Mesodermal cell (in vitro differentiated cells): ENCODE data around the gene TANK.
A peak's percentile ranks its signal among the peaks of the same experiment; 100 is the strongest.

Experiments used
- H3K27ac ChIP-seq: 2 replicates; pipeline ENCODE4 v1.7.0; 2013; ENCODE audit warnings: mild to moderate bottlenecking, low read depth, low read length, moderate library complexity; ENCODE audit not compliant: severe bottlenecking
- H3K36me3 ChIP-seq: 2 replicates; pipeline ENCODE4 v1.7.1; 2013; ENCODE audit warnings: mild to moderate bottlenecking, low read length, moderate library complexity; ENCODE audit not compliant: control insufficient read depth, insufficient read depth
- H3K4me1 ChIP-seq: one replicate; pipeline ENCODE4 v1.7.1; 2013; ENCODE audit warnings: mild to moderate bottlenecking, low read length; ENCODE audit not compliant: insufficient read depth, control insufficient read depth, poor library complexity, severe bottlenecking
- H3K4me3 ChIP-seq: 2 replicates; pipeline ENCODE4 v1.7.0; 2013; ENCODE audit warnings: low read length, control low read depth, mild to moderate bottlenecking; ENCODE audit not compliant: insufficient read depth, poor library complexity, severe bottlenecking; ENCODE audit errors: extremely low read depth
- H3K9me3 ChIP-seq: 2 replicates; pipeline ENCODE4 v1.7.1; 2013; ENCODE audit warnings: mild to moderate bottlenecking, low read length, moderate library complexity; ENCODE audit not compliant: control insufficient read depth
- WGBS, 2 experiments: methylation state at CpG; one replicate each; pipeline ENCODE4 v1.1.5; 2013; ENCODE audit warnings: missing lambda C conversion rate in 2 of 2; ENCODE audit not compliant: insufficient coverage in 2 of 2; 5-methylcytosine and 5-hydroxymethylcytosine counted together

TANK gene

DNA sequence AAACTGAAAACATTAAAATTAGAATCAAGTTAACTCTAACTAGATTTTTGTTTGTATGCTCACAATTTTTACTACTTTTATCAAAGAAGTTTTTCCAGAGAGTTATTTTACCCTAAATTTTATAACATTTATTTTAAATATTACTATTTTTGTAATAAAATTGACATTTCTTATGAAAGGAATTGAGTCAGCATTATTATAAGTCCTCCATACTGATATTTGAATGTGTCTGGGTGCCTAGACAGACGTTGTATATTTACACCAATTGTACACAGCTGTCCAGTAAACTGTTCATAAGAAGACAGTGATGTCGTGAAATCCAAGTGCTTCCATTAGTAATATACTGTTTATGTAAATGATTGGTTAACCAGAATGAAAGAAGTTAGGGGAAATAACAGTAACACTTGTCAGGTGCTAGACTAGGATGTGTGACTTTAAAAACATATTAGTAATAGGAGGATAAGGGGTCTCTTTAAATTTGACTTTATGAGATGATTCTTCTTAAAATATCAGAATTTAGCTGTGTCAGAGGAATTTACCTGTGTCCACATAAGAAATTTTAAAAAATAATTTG lies 73.7 kb downstream of the TANK start:
- 88% methylated on average over 1 of the region's 2 CpGs; no CpG with 5 or more reads in 1 of the 2 experiments for WGBS, 2 experiments
- H3K36me3 ChIP-seq, result peaks cover 10% of the 10 kb centered on the region

DNA sequence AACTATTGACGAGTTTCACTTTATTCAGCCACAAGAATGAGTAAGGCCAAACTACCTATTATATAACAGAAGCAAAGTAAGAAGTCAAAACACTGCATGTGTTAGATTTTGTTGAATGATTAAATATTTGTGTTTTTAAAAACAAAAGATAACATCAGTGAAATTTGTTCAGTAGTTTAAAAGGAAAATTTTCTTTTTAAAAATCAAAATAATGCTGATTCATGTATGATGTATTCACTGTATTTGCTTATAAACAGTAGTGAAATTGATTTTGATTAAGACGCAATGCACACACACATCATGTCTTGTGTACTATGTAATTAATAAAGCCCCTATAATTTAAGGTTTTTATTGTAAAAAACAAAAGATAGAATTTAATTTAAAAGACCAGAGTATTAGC lies 74.4 kb downstream of the TANK start:
- Histone ChIP-seq H3K36me3 (peaks cover 8% of the 10 kb centered on the region), H3K27ac (no peak overlapping the region), H3K4me1 (peaks cover 5% of the 10 kb centered on the region), H3K4me3 (no peak overlapping the region), H3K9me3 (no peaks in the 10 kb centered on the region)
- WGBS, 2 experiments, result no CpG with 5 or more reads among the region's 2 CpGs

More for the DNA sequence above, 73.7 kb downstream of the TANK start:
- Histone ChIP-seq H3K4me1 (peaks cover 5% of the 10 kb centered on the region), H3K4me3 (no peak overlapping the region), H3K9me3 (no peaks in the 10 kb centered on the region), H3K27ac (no peak overlapping the region)

DNA sequence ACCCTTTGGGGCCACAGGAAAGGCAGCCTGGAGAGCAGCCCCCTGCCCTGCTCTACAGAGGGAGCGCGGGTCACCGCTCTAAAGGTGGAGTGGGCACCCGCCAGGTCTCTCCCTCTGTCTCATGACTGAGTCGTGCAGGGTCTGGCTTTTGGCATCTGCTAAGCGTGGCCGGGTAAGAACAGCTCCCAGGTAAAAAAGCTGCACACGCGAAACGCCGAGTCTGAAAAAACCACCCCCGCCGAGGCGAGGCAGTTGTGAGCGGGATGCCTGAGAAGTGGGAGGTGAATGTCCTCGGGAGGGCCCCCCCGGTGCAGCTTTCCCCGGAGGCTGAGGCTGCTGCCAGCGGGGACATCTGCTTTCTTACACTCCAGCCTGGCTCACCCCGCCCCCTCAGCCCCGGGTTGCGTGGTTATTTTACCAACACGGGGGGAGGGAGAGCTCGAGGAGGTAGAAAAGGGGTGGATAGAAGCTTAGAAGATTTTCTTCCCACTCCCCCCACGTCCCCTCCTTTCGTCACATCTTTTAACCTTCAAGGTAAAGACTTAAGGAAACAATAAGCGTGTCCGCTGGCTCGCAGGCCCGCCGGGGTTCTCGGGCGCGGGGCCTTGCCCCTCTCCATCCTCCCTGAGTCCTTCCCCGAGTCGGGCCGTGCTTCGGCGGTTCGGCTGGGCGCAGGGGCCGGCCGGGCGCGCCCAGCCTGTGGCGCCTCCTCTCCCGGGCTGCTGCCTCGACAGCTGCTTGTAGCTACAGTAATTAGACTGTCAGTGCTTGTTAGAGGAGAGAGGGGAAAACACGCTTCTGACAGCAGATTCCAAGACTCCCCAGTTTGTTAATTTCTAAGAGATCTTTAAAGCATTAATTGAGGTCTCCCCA lies 77.4 kb downstream of the TANK start:
- WGBS, 2 experiments, result 2 to 3% methylated on average over 29 to 34 of the region's 49 CpGs
- H3K27ac ChIP-seq, result no peak overlapping the region

DNA sequence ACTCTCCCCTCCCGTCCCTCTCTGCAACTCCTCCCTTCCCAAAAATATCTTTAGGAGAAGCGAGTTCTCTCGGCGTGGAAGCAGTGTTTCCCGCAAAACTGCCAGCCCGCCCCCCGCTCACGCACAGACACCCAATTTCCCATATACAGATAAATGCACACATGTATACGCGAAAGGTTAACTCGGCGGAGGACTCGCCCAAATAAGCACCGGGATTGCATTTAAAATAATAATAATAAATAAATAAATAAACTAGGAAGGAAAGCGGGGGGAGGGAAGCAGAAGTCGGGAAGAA lies 78.0 kb downstream of the TANK start:
- Histone ChIP-seq H3K36me3 (no peaks in the 10 kb centered on the region), H3K27ac (no peak overlapping the region), H3K4me3 (peak overlapping the region; percentile 31), H3K4me1 (peaks cover 5% of the 10 kb centered on the region), H3K9me3 (no peaks in the 10 kb centered on the region)
- WGBS, 2 experiments, result 0% methylated on average over 3 to 6 of the region's 16 CpGs

More for the DNA sequence above, 77.4 kb downstream of the TANK start:
- no peaks in the 10 kb centered on the region for H3K9me3 ChIP-seq
- H3K4me3 ChIP-seq, result peak overlapping the region; percentile 31
- H3K36me3 ChIP-seq, result no peaks in the 10 kb centered on the region
- H3K4me1 ChIP-seq, result peaks cover 5% of the 10 kb centered on the region

DNA sequence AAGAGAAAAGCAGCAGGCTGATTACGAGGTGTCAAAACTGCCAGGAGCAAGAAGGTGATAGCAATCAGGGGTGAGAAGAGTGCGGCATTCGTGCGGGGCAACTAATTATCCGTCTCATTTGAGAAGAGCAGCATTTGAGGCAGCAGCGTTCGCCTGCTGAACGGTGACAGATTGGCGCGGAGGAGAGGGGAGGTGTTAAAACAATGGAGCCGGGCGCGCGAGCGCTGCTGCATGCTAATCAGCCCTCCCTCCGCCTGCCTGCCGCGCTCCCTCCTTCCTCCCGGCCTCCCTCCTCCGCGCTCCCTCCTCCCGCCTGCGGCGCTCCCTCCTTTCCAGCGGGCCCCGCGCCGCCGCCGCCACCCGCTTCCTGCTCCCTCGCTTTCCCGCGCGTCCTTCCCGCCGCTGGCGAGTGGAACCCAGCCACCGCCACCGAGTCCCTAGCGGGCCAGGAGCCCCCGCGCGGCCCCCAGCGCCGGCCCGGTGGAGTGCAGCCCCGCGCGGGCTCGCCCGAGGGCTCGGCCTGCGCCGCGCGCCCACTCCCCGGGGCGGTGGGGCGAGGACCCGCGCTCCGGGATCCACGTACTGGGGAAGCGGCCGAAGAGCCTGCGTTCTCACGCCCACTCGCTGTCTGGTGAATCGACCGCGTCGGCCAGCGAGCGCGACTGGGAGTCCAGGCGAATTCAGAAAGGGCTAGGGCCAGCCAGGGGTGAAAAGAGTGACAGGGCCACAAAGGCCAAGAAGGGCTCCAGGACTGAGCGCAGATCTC lies 78.5 kb downstream of the TANK start:
- Histone ChIP-seq H3K27ac (peak overlapping the region; percentile 51), H3K9me3 (no peaks in the 10 kb centered on the region), H3K36me3 (no peaks in the 10 kb centered on the region), H3K4me3 (peak overlapping the region; percentile 31), H3K4me1 (peaks cover 5% of the 10 kb centered on the region)
- 1% methylated on average over 45 to 52 of the region's 78 CpGs for WGBS, 2 experiments

DNA sequence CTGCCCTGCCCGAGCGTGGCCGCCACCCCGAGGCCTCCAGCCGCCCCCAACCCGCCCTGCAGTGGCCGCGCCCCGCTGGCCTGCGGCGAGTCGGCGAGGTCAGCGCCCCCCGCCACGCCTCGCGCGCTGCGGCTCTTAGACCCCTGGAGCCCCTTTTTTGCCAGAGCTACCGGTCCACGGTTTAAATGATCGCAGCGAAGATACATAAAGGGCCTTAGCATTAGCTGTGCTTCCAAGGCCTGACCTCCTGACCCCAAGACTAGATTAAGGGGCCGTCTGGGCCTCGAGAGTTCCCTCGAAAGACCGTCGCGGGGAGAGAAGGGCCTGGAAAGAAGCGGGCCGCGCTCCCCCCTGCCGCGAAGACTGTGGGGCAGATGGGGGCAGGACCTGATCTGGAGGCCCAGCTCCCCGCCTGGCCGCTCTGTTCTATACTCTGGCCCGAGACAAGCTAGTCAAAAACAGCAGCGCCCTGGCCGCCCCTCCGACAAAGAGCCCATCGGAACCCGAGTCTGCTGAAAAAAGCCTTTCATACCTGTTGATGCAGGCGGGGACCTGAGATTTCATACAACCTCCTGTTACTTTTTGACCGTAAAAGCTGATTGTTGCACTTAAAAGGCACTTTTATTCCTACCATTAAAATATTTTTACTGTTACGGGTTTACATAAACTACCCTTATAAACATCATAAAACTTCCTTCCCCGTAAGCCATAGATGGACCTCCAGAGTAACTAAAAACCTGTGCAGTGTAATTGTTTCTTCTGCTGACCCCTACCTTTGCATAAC lies 79.3 kb downstream of the TANK start:
- Histone ChIP-seq H3K4me3 (peak overlapping the region; percentile 31), H3K36me3 (no peaks in the 10 kb centered on the region), H3K4me1 (peaks cover 5% of the 10 kb centered on the region), H3K27ac (peak overlapping the region; percentile 51), H3K9me3 (no peaks in the 10 kb centered on the region)
- 14 to 22% methylated on average over 43 to 47 of the region's 47 CpGs for WGBS, 2 experiments

DNA sequence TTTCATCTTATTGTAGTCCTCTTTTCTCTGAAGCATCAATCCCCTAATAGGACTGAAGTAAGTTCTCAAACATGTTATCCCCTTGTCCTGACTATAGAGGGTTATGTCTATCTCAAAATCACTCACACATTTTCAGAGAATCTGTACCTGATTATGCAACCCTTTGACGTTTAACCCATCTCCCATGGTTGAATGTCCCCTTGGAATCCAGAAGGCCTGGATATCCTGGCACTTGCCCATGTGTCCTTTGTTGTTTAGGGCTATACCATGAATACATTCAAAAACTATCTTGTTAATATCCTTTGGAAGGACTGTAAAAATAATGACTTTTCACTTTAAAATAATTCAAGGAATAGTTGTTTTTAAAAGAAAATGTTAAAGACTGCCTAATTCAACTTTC lies 81.7 kb downstream of the TANK start:
- Histone ChIP-seq H3K4me1 (peaks cover 5% of the 10 kb centered on the region), H3K9me3 (no peaks in the 10 kb centered on the region), H3K36me3 (no peaks in the 10 kb centered on the region), H3K4me3 (no peak overlapping the region), H3K27ac (no peak overlapping the region)
- WGBS, 2 experiments, result 67% methylated on average over 1 of the region's 1 CpG; no CpG with 5 or more reads in 1 of the 2 experiments

DNA sequence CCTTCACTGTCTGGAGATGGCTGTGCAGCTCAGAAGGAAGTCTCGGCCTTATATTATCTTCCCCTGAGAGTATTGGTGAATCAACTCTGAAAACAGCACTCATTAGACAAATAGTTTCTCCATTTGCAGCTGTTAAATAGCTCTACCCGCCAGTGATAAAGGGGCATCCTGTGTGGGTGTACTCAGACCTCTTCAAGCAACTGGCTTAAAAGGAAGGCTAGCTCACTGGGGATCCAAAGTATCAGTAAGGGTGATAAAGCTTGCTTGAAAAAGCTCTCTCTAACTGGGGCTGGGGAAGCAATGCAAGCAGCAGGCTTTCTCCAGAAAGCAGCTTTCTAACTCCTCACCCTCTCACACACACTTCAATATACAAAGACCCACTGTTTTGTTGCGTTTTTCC lies 83.1 kb downstream of the TANK start:
- Histone ChIP-seq H3K27ac (peak overlapping the region; percentile 12), H3K4me1 (no peaks in the 10 kb centered on the region), H3K4me3 (no peak overlapping the region), H3K9me3 (no peaks in the 10 kb centered on the region), H3K36me3 (no peaks in the 10 kb centered on the region)
- WGBS, 2 experiments, result 61 to 66% methylated on average over 2 to 3 of the region's 3 CpGs

DNA sequence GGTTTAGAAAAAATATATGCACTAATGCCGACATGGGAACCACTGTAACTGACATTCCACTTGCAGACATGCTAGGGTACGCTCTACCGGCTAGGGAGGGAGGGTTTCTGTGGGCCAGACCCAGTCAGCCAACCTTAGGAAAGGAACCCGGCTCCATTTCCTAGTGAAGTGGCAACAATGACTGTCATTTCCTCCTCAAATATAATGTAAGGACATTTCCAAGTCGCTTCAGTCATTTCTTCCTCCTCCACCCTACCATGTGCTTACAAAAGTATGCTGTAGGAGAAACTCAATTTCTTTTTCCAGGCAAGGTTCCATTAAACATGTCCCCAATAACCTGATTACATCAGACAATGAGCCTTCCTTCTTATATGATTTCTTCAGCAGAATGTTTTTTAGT lies 83.7 kb downstream of the TANK start:
- WGBS, 2 experiments, result 44 to 68% methylated on average over 3 of the region's 5 CpGs
- H3K9me3 ChIP-seq, result no peaks in the 10 kb centered on the region
- peak overlapping the region; percentile 21 for H3K4me3 ChIP-seq
- no peaks in the 10 kb centered on the region for H3K36me3 ChIP-seq
- no peaks in the 10 kb centered on the region for H3K4me1 ChIP-seq
- H3K27ac ChIP-seq, result peak overlapping the region; percentile 12
